HCT116 (cell line): ENCODE measurements around the gene SPOCD1. TPM values are rescaled to one million over a fixed set of nuclear protein-coding genes. Genes with fewer than 3 reads are reported as not detected.

Experiments
- ATAC-seq: fragments of 200-7000 bp; cut with Tn5 transposase; 2 replicates; pipeline ENCODE4 v1.9.1; 2020; ENCODE audit warnings: mild to moderate bottlenecking, moderate library complexity
- BruUV-seq: library from RNA; stranded (reverse); fragments of 400-500 nt; replicated peaks from 2 replicates; lab custom pipeline; 2021; lab: Mats Ljungman, UMichigan
- CTCF ChIA-PET: fragments of 300-600 bp; sonication (Branson Sonifier 250); formaldehyde crosslinking; loops from one replicate; lab custom pipeline; 2021; ENCODE audit warnings: antibody characterized with exemption; lab: Charles Lee
- POLR2A ChIA-PET: fragments of 300-600, 350-600 bp; sonication (Branson Sonifier 250); formaldehyde crosslinking; loops from one replicate; lab custom pipeline; 2021; ENCODE audit warnings: antibody characterized with exemption; lab: Charles Lee
- RAD21 ChIA-PET, 2 experiments: fragments of 300-600 bp; sonication (Branson Sonifier 250); formaldehyde crosslinking; loops; one replicate each; lab custom pipeline; 2023; ENCODE audit warnings: low total read pairs in 2 of 2; ENCODE audit not compliant: uncharacterized antibody in 2 of 2, unreplicated experiment in 2 of 2, low non-redundant PET in 1 of 2; lab: Charles Lee
- DNase-seq: peaks from one replicate; pipeline ENCODE4 v3.0.0-alpha.2; 2010; ENCODE audit warnings: low read depth, low spot score
- H2AFZ ChIP-seq: fragments of 200-600 bp; shearing (Covaris generic), sonication (generic); 2 replicates; pipeline ENCODE4 v1.6.1; 2017; ENCODE audit warnings: low read depth, mixed run types, mixed read lengths, antibody characterized with exemption, low read length; ENCODE audit not compliant: poor library complexity, severe bottlenecking
- H3K27ac ChIP-seq: 2 replicates; pipeline ENCODE4 v1.5.1; 2012; ENCODE audit warnings: low read depth, low read length
- H3K27me3 ChIP-seq: fragments of 200-600 bp; sonication (generic); 2 replicates; pipeline ENCODE4 v1.6.1; 2016; ENCODE audit warnings: mixed run types, low read length, mixed read lengths; ENCODE audit not compliant: insufficient read depth
- H3K36me3 ChIP-seq, 2 experiments: fragments of 200-500 bp in 1 of 2; fragments of 200-600 bp in 1 of 2; sonication (Bioruptor generic) in 1 of 2; sonication (generic) in 1 of 2; 2 replicates each; pipeline versions ENCODE4 v1.5.1 to v1.6.1; 2014 to 2016; ENCODE audit warnings: low read length in 2 of 2, inconsistent platforms in 1 of 2, mixed read lengths in 1 of 2, mixed run types in 1 of 2; ENCODE audit not compliant: insufficient read depth in 2 of 2, control insufficient read depth in 1 of 2
- H3K4me1 ChIP-seq, 2 experiments: fragments of 200-600 bp in 1 of 2; sonication (generic) in 1 of 2; 2 replicates each; pipeline versions ENCODE4 v1.5.1 to v1.6.1; 2012 to 2017; ENCODE audit warnings: low read length in 2 of 2, inconsistent platforms in 1 of 2, mild to moderate bottlenecking in 1 of 2, mixed read lengths in 1 of 2, mixed run types in 1 of 2, moderate library complexity in 1 of 2; ENCODE audit not compliant: insufficient read depth in 2 of 2, control insufficient read depth in 1 of 2
- H3K4me2 ChIP-seq: fragments of 200-600 bp; sonication (generic); 2 replicates; pipeline ENCODE4 v1.6.1; 2017; ENCODE audit warnings: mixed run types, low read length, mixed read lengths
- H3K4me3 ChIP-seq, 2 experiments: fragments of 200-600 bp in 1 of 2; sonication (generic) in 1 of 2; replicated peaks in 1 of 2; 2 replicates each; pipeline ENCODE4 v1.5.1; 2011 to 2016; ENCODE audit warnings: low read length in 2 of 2, control low read depth in 1 of 2, low read depth in 1 of 2, mild to moderate bottlenecking in 1 of 2, mixed read lengths in 1 of 2, mixed run types in 1 of 2
- H3K79me2 ChIP-seq: fragments of 200-600 bp; sonication (generic); 2 replicates; pipeline ENCODE4 v1.6.1; 2017; ENCODE audit warnings: mild to moderate bottlenecking, mixed run types, low read length, moderate library complexity, mixed read lengths; ENCODE audit not compliant: insufficient read depth
- H3K9ac ChIP-seq: fragments of 200-600 bp; sonication (generic); 2 replicates; pipeline ENCODE4 v1.6.1; 2016; ENCODE audit warnings: low read length, mixed read lengths
- H3K9me2 ChIP-seq: fragments of 200-600 bp; sonication (generic), shearing (Covaris generic); 2 replicates; pipeline ENCODE4 v1.6.1; 2017; ENCODE audit warnings: mixed run types, mild to moderate bottlenecking, moderate library complexity; ENCODE audit not compliant: insufficient read depth
- H3K9me3 ChIP-seq, 2 experiments: fragments of 200-500 bp in 1 of 2; fragments of 200-600 bp in 1 of 2; sonication (Bioruptor generic) in 1 of 2; sonication (generic) in 1 of 2; 2 replicates each; pipeline ENCODE4 v1.6.1; 2014 to 2017; ENCODE audit warnings: low read length in 2 of 2, mixed read lengths in 2 of 2, inconsistent platforms in 1 of 2, low read depth in 1 of 2, mild to moderate bottlenecking in 1 of 2, mixed run types in 1 of 2, moderate library complexity in 1 of 2; ENCODE audit not compliant: control insufficient read depth in 1 of 2, insufficient read depth in 1 of 2
- H4K20me1 ChIP-seq: fragments of 200-600 bp; sonication (generic), shearing (Covaris generic); 2 replicates; pipeline ENCODE4 v1.6.1; 2017; ENCODE audit warnings: mixed run types, mild to moderate bottlenecking, moderate library complexity; ENCODE audit not compliant: insufficient read depth
- CBX3 ChIP-seq: IDR thresholded peaks from 2 replicates; pipeline ENCODE4 v1.6.1; 2012; ENCODE audit warnings: low read depth
- EGR1 ChIP-seq: IDR thresholded peaks from 2 replicates; pipeline ENCODE4 v1.6.1; 2012; ENCODE audit warnings: low read depth
- EZH2phosphoT487 ChIP-seq: fragments of 200-600 bp; IDR thresholded peaks from 2 replicates; pipeline ENCODE4 v1.6.1; 2018; ENCODE audit warnings: antibody characterized with exemption, borderline replicate concordance
- JUND ChIP-seq: IDR thresholded peaks from 2 replicates; pipeline ENCODE4 v1.6.1; 2012
- POLR2AphosphoS5 ChIP-seq: IDR thresholded peaks from 2 replicates; pipeline ENCODE4 v1.6.1; 2011; ENCODE audit warnings: mild to moderate bottlenecking, low read depth, low read length, moderate library complexity
- RAD21 ChIP-seq: IDR thresholded peaks from 2 replicates; pipeline ENCODE4 v1.6.1; 2012; ENCODE audit warnings: low read depth, mild to moderate bottlenecking
- SIN3A ChIP-seq: IDR thresholded peaks from 2 replicates; pipeline ENCODE4 v1.6.1; 2012; ENCODE audit warnings: low read depth
- SP1 ChIP-seq: IDR thresholded peaks from 2 replicates; pipeline ENCODE4 v1.6.1; 2012; ENCODE audit warnings: low read depth
- TCF7L2 ChIP-seq: IDR thresholded peaks from 2 replicates; pipeline ENCODE4 v1.7.0; 2011; ENCODE audit warnings: borderline replicate concordance, inconsistent platforms; ENCODE audit not compliant: insufficient read depth, insufficient read length; ENCODE audit errors: extremely low read depth
- ZFX ChIP-seq: fragments of 450-650 bp; IDR thresholded peaks from 2 replicates; pipeline ENCODE4 v1.6.1; 2017
- intact Hi-C: fragments of 100-400 bp; cut with micrococcal nuclease; formaldehyde crosslinking; loops from 2 replicates; pipeline ENCODE4 v1.10.0; 2022
- total RNA-seq: library from RNA; stranded (reverse); gene quantifications from one replicate; pipeline ENCODE4 v1.2.1, GENCODE V29; 2021; ENCODE audit not compliant: unreplicated experiment
- TF ChIP-seq, protein P1 (sequence below): IDR thresholded peaks from 2 replicates; pipeline ENCODE4 v1.6.1; 2012
- TF ChIP-seq, protein P2 (sequence below): IDR thresholded peaks from 2 replicates; pipeline ENCODE4 v1.6.1; 2012
- TF ChIP-seq, protein P3 (sequence below), 3 experiments: fragments of 200-600 bp in 1 of 3; sonication (generic) in 1 of 3; IDR thresholded peaks in 2 of 3; conservative IDR thresholded peaks in 1 of 3; 2 replicates each; pipeline ENCODE4 v1.5.1; 2012 to 2017; ENCODE audit warnings: low read depth in 2 of 3, low read length in 2 of 3, antibody characterized with exemption in 1 of 3, borderline replicate concordance in 1 of 3, control low read depth in 1 of 3, mild to moderate bottlenecking in 1 of 3, mixed read lengths in 1 of 3, mixed run types in 1 of 3, moderate library complexity in 1 of 3; ENCODE audit not compliant: insufficient read depth in 1 of 3

SPOCD1 gene
- total RNA-seq, 1 experiment from 2014 or later: 5.0 TPM

DNA sequence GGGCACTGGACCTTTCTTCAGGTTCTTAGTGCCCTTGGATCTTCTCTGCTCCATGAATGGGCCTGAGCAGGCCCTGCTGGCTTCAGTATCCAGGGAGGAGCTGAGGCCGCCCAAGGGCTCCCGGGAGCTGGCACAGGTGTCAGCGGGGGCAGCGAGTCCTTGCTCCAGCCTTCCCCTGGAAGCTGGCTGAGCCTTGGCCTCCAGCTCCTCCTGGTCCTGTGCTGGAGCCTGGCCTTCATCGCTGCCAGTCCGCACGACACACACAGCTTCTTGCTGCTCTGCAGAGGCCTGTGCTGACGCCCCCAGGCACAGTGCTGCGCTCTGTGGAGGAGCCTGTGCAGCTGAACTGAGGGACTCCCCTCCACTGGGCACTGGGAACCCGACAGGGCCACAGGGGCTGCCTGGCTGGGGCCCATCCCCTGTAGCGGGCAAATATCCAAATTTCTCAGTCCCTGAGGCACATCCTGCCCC, 1.7 kb downstream of the SPOCD1 start:
- RAD21 ChIA-PET: no interaction called here
- no TSS peak for BruUV-seq
- no peak overlapping the region for H3K27ac ChIP-seq
- H3K4me3 ChIP-seq: no peak overlapping the region
- no peaks in the 10 kb centered on the region for H3K27me3 ChIP-seq
- ATAC-seq (no peak), DNase-seq (no peak)
- no peak overlapping the region for H3K9ac ChIP-seq
- no peak overlapping the region for H3K4me2 ChIP-seq
- H3K9me3 ChIP-seq: no peaks in the 10 kb centered on the region
- no peaks in the 10 kb centered on the region for H3K9me2 ChIP-seq
- no peak overlapping the region for H2AFZ ChIP-seq
- no peak for TF ChIP-seq ZFX
- TF ChIP-seq, protein P1, sequence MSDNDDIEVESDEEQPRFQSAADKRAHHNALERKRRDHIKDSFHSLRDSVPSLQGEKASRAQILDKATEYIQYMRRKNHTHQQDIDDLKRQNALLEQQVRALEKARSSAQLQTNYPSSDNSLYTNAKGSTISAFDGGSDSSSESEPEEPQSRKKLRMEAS: no peak
- no peak for TF ChIP-seq EGR1
- no peak for TF ChIP-seq EZH2phosphoT487
- TF ChIP-seq SIN3A: no peak
- no peak for TF ChIP-seq JUND
- no peak for TF ChIP-seq CBX3
- TF ChIP-seq RAD21: no peak
- TF ChIP-seq SP1: no peak
- no peak for TF ChIP-seq POLR2AphosphoS5
- TF ChIP-seq, protein P2, sequence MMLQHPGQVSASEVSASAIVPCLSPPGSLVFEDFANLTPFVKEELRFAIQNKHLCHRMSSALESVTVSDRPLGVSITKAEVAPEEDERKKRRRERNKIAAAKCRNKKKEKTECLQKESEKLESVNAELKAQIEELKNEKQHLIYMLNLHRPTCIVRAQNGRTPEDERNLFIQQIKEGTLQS: no peak
- TF ChIP-seq, protein P3, sequence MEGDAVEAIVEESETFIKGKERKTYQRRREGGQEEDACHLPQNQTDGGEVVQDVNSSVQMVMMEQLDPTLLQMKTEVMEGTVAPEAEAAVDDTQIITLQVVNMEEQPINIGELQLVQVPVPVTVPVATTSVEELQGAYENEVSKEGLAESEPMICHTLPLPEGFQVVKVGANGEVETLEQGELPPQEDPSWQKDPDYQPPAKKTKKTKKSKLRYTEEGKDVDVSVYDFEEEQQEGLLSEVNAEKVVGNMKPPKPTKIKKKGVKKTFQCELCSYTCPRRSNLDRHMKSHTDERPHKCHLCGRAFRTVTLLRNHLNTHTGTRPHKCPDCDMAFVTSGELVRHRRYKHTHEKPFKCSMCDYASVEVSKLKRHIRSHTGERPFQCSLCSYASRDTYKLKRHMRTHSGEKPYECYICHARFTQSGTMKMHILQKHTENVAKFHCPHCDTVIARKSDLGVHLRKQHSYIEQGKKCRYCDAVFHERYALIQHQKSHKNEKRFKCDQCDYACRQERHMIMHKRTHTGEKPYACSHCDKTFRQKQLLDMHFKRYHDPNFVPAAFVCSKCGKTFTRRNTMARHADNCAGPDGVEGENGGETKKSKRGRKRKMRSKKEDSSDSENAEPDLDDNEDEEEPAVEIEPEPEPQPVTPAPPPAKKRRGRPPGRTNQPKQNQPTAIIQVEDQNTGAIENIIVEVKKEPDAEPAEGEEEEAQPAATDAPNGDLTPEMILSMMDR (IDR thresholded peaks at IDR 0.05 in 2 of 3, conservative IDR thresholded peaks at IDR 0.05 in 1 of 3; ENCODE audit: borderline replicate concordance in 1 of 3, insufficient read depth in 1 of 3, low read depth in 2 of 3, low read length in 2 of 3): no peak
- no peak for TF ChIP-seq TCF7L2
- no peaks in the 10 kb centered on the region for H4K20me1 ChIP-seq
- POLR2A ChIA-PET: no interaction called here
- no peaks in the 10 kb centered on the region for H3K36me3 ChIP-seq
- intact Hi-C loops: loop anchor here (10.0 kb wide), 1 partner anchor 251 kb away; no protein-coding TSS in a partner anchor
- H3K79me2 ChIP-seq: no peaks in the 10 kb centered on the region
- H3K4me1 ChIP-seq: peaks cover 3 to 12% of the 10 kb centered on the region in 2 experiments; a peak in 3 of 4 replicates
- CTCF ChIA-PET: interaction anchor here (0.8 kb wide), 1 partner anchor 150 kb away, joined by 5 read pairs; no protein-coding TSS in a partner anchor
